HUES6 (cell line): ENCODE measurements around the gene NME9.

Experiments used
- H3K27ac ChIP-seq: 2 replicates; pipeline ENCODE4 v1.7.0; 2013; ENCODE audit warnings: low read depth, mild to moderate bottlenecking, low read length, inconsistent platforms
- H3K27me3 ChIP-seq: 2 replicates; pipeline ENCODE4 v1.6.1; 2013; ENCODE audit warnings: low read length; ENCODE audit not compliant: control insufficient read depth, insufficient read depth
- H3K36me3 ChIP-seq: 2 replicates; pipeline ENCODE4 v1.6.1; 2013; ENCODE audit warnings: low read length; ENCODE audit not compliant: control insufficient read depth, insufficient read depth
- H3K4me1 ChIP-seq: 2 replicates; pipeline ENCODE4 v1.6.1; 2013; ENCODE audit warnings: low read length; ENCODE audit not compliant: control insufficient read depth, insufficient read depth
- H3K4me3 ChIP-seq: 2 replicates; pipeline ENCODE4 v1.5.1; 2013; ENCODE audit warnings: low read depth, low read length
- H3K9ac ChIP-seq: one replicate; pipeline ENCODE4 v1.6.1; 2013; ENCODE audit warnings: mild to moderate bottlenecking, low read length
- H3K9me3 ChIP-seq: 2 replicates; pipeline ENCODE4 v1.6.1; 2013; ENCODE audit warnings: low read depth, low read length; ENCODE audit not compliant: control insufficient read depth, insufficient read depth

NME9 gene

GRCh38 chr3:138307899-138308298 is 21.8 kb downstream of the NME9 start:
- H3K27me3 ChIP-seq: no peaks in the 10 kb centered on the region
- H3K36me3 ChIP-seq: no peaks in the 10 kb centered on the region
- H3K9me3 ChIP-seq: peaks cover 11% of the 10 kb centered on the region
- no peak overlapping the region for H3K27ac ChIP-seq
- no peaks in the 10 kb centered on the region for H3K4me1 ChIP-seq
- no peak overlapping the region for H3K4me3 ChIP-seq
- no peak overlapping the region for H3K9ac ChIP-seq

GRCh38 chr3:138303474-138303873 is 26.2 kb downstream of the NME9 start:
- peaks cover 10% of the 10 kb centered on the region for H3K9me3 ChIP-seq
- H3K36me3 ChIP-seq: peaks cover 7% of the 10 kb centered on the region
- H3K9ac ChIP-seq: no peak overlapping the region
- H3K27ac ChIP-seq: no peak overlapping the region
- no peaks in the 10 kb centered on the region for H3K27me3 ChIP-seq
- no peak overlapping the region for H3K4me3 ChIP-seq
- no peaks in the 10 kb centered on the region for H3K4me1 ChIP-seq

- peaks cover 25% of the 10 kb centered on the region for H3K36me3 ChIP-seq
- no peaks in the 10 kb centered on the region for H3K4me1 ChIP-seq
- no peaks in the 10 kb centered on the region for H3K27me3 ChIP-seq
- H3K9me3 ChIP-seq: no peaks in the 10 kb centered on the region
- H3K9ac ChIP-seq: no peak overlapping the region
- no peak overlapping the region for H3K4me3 ChIP-seq
- H3K27ac ChIP-seq: no peak overlapping the region
These were observed 29.0 kb downstream of the NME9 start for GRCh38 chr3:138300647-138301046.

GRCh38 chr3:138297876-138298275 is 31.8 kb downstream of the NME9 start:
- Histone ChIP-seq H3K36me3 (peaks cover 48% of the 10 kb centered on the region), H3K4me1 (no peaks in the 10 kb centered on the region), H3K27ac (no peak overlapping the region), H3K9ac (no peak overlapping the region), H3K4me3 (no peak overlapping the region), H3K27me3 (no peaks in the 10 kb centered on the region), H3K9me3 (no peaks in the 10 kb centered on the region)

GRCh38 chr3:138297059-138297607 is 32.5 kb downstream of the NME9 start:
- Histone ChIP-seq H3K36me3 (peaks cover 55% of the 10 kb centered on the region), H3K4me1 (no peaks in the 10 kb centered on the region), H3K9ac (no peak overlapping the region), H3K27me3 (no peaks in the 10 kb centered on the region), H3K4me3 (no peak overlapping the region), H3K27ac (no peak overlapping the region), H3K9me3 (no peaks in the 10 kb centered on the region)

- H3K27me3 ChIP-seq: no peaks in the 10 kb centered on the region
- no peak overlapping the region for H3K27ac ChIP-seq
- no peak overlapping the region for H3K9ac ChIP-seq
- H3K9me3 ChIP-seq: no peaks in the 10 kb centered on the region
- no peak overlapping the region for H3K4me3 ChIP-seq
- no peaks in the 10 kb centered on the region for H3K4me1 ChIP-seq
- peaks cover 57% of the 10 kb centered on the region for H3K36me3 ChIP-seq
These were observed 33.0 kb downstream of the NME9 start for GRCh38 chr3:138296639-138297038.

- Histone ChIP-seq H3K27me3 (no peaks in the 10 kb centered on the region), H3K4me3 (no peak overlapping the region), H3K9me3 (no peaks in the 10 kb centered on the region), H3K27ac (no peak overlapping the region), H3K4me1 (no peaks in the 10 kb centered on the region), H3K9ac (no peak overlapping the region), H3K36me3 (peaks cover 88% of the 10 kb centered on the region)
These were observed 40.0 kb downstream of the NME9 start for GRCh38 chr3:138289701-138290100.

- H3K27ac ChIP-seq: no peak overlapping the region
- no peaks in the 10 kb centered on the region for H3K4me1 ChIP-seq
- H3K27me3 ChIP-seq: no peaks in the 10 kb centered on the region
- H3K4me3 ChIP-seq: no peak overlapping the region
- H3K36me3 ChIP-seq: peaks cover 89% of the 10 kb centered on the region
- H3K9me3 ChIP-seq: no peaks in the 10 kb centered on the region
- H3K9ac ChIP-seq: no peak overlapping the region
These were observed 40.4 kb downstream of the NME9 start for GRCh38 chr3:138289260-138289659.

- no peak overlapping the region for H3K27ac ChIP-seq
- no peak overlapping the region for H3K4me3 ChIP-seq
- no peaks in the 10 kb centered on the region for H3K4me1 ChIP-seq
- no peaks in the 10 kb centered on the region for H3K9me3 ChIP-seq
- H3K27me3 ChIP-seq: no peaks in the 10 kb centered on the region
- H3K36me3 ChIP-seq: peaks cover 57% of the 10 kb centered on the region
- H3K9ac ChIP-seq: no peak overlapping the region
These were observed 44.6 kb downstream of the NME9 start for GRCh38 chr3:138284957-138285477.

- H3K27me3 ChIP-seq: no peaks in the 10 kb centered on the region
- H3K9me3 ChIP-seq: no peaks in the 10 kb centered on the region
- H3K27ac ChIP-seq: no peak overlapping the region
- H3K9ac ChIP-seq: no peak overlapping the region
- no peaks in the 10 kb centered on the region for H3K4me1 ChIP-seq
- H3K4me3 ChIP-seq: no peak overlapping the region
- peaks cover 48% of the 10 kb centered on the region for H3K36me3 ChIP-seq
These were observed 45.6 kb downstream of the NME9 start for GRCh38 chr3:138284079-138284478.

- Histone ChIP-seq H3K27me3 (no peaks in the 10 kb centered on the region), H3K9me3 (no peaks in the 10 kb centered on the region), H3K4me3 (no peak overlapping the region), H3K9ac (no peak overlapping the region), H3K4me1 (no peaks in the 10 kb centered on the region), H3K27ac (no peak overlapping the region), H3K36me3 (peaks cover 39% of the 10 kb centered on the region)
These were observed 46.8 kb downstream of the NME9 start for GRCh38 chr3:138282836-138283235.

- no peak overlapping the region for H3K27ac ChIP-seq
- peaks cover 30% of the 10 kb centered on the region for H3K36me3 ChIP-seq
- H3K9me3 ChIP-seq: no peaks in the 10 kb centered on the region
- no peak overlapping the region for H3K4me3 ChIP-seq
- H3K9ac ChIP-seq: no peak overlapping the region
- H3K27me3 ChIP-seq: no peaks in the 10 kb centered on the region
- H3K4me1 ChIP-seq: no peaks in the 10 kb centered on the region
These were observed 48.1 kb downstream of the NME9 start for GRCh38 chr3:138281561-138281960.
